Measurements from ENCODE around the gene TNRC6C.

TNRC6C gene

DNA sequence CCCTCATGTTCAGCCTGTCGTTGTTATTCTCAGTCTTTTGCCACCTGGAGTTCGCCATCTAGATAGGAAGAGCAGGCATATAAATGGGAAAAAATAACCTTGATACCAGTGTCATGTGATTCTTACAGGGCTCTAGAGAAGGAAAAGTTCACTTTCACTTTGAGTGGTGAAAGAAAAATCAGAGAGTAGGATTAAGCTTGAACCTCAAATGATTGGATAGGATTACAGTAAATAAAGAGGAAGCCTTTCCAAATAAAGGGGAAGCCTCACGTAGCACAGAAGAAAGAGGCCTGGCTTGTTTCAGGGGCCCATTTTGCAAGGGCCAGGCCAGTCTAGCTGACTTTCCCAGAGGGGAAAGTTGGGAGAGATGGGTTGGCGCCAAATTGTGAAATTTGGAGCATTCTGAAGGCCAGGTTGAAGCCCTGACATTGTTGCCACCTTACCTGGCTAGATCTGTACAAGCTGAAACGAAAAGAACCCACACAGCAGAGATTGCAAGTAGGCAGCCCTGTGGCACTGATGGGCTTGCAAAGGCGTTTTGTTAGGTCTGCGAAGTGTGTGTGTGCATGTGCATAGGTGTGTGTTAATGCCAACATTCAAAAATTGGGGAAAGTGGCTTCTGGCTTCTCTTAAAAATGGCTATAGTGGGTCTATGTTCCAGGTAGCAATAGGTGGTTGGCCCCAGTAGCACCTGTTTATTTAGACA, 131.2 kb downstream of the TNRC6C start:
- no peak for DNase-seq

DNA sequence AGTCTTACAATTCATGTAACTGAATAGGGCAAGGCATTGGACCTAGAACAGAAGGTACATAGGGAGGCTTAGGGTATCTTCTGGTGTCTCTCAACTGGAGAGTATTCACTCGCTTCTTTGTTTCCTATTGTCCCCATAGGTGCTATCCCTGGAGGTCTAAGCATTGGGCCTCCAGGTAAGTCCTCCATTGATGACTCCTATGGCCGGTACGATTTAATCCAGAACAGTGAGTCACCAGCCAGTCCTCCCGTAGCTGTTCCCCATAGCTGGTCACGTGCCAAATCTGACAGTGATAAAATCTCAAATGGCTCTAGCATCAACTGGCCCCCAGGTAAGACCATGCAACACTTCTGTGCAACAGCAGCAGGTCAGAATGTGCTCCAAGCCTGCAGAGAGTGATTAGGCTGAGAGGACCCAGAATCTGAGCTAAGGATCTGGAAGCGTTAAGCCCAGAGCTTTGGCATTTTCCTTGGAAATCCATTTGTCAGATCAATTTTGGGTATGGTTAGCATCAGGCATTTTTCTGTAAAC, 134.4 kb downstream of the TNRC6C start:
- DNase-seq = no peak

DNA sequence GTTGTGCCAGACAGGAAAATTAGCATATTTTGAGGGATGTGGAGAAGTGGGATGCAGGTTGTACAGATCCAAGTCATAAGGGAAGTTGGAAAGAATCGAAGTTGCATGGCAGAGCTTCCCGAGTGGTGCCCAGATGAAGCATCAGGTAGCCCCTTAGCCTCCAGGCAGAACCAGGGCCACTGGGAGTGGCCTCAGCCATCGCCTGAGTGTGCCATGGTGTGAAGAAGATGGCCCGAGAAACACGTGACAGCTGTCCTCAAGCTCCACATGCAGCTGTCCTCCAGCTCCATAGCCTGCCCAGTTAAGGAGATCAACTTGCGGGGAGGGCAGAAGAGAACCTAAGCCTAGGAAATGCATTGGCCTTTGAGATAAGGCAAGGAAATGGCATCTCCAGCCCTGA, 136.5 kb downstream of the TNRC6C start:
- DNase-seq = no peak

DNA sequence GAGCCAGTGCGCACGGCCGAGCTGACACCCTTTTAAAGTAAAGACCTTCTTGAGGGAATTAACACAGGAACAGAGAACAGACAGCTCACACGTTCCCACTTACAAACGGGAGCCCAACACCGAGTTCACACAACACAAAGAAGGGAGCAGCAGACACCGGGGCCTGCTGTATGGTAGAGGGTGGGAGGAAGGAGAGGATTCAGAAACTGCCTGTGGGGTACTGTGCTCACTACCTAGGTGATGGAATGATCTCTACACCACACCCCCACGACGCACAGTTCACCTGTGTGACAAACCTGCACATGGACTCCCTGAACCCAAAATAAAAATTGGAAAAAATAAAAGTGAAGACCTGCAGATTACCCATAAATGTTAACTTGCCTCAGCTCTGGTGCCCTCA, 137.6 kb downstream of the TNRC6C start:
- DNase-seq = no peak

DNA sequence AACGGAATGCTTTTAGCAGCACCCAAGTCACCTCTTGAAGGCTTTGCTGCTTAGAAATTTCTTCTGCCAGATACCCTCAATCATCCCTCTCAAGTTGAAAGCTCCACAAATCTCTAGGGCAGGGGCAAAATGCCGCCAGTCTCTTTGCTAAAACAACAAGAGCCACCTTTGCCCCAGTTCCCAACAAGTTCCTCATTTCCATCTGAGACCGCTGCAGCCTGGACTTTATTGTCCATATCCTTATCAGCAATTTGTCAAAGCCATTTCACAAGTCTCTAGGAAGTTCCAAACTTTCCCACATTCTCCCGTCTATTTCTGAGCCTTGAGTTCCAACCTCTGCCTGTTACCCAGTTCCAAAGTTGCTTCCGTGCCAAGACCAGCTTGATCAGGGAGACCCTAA, 142.6 kb downstream of the TNRC6C start:
- DNase-seq = no peak

DNA sequence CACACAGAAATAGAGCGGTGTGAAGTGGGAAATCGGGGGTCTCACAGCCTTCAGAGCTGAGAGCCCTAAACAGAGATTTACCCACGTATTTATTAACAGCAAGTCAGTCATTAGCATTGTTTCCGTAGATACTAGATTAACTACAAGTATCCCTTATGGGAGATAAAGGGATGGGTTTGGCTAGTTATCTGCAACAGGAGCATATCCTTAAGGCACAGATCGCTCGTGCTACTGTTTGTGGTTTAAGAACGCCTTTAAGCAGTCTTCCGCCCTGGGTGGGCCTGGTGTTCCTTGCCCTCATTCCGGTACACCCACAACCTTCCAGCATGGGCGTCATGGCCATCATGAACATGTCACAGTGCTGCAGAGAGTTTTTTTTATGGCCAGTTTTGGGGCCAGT, 143.0 kb downstream of the TNRC6C start:
- no peak for DNase-seq

DNA sequence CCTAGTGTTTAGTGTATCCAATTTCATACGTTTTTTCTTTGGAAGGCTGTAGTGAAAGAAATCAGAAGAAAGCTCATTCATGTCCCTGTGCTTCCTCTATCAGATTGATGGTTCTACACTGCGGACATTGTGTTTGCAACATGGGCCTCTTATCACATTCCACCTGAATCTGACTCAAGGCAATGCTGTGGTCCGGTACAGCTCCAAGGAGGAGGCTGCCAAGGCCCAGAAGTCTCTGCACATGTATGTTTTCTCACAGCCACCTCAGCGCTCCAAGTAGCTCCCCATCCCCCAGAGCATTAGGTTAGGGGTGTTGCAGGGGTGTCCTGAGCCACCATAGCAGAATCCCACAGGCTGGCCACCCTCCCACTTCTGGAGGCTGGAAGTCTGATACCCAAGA, 144.8 kb downstream of the TNRC6C start:
- DNase-seq = no peak

DNA sequence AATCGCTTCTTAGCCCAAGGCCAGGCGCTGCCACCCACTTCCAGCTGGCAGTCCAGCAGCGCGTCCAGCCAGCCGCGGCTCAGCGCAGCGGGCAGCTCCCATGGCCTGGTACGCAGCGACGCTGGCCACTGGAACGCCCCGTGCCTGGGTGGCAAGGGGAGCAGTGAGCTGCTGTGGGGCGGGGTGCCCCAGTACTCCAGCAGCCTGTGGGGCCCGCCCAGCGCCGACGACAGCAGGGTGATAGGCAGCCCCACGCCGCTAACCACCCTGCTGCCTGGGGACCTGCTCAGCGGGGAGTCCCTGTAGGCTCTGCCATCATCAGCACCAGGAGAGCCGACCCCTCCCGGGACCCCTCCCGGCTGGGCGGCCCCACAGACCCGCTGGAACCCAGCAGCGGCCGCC, 146.0 kb downstream of the TNRC6C start:
- no peak for DNase-seq

DNA sequence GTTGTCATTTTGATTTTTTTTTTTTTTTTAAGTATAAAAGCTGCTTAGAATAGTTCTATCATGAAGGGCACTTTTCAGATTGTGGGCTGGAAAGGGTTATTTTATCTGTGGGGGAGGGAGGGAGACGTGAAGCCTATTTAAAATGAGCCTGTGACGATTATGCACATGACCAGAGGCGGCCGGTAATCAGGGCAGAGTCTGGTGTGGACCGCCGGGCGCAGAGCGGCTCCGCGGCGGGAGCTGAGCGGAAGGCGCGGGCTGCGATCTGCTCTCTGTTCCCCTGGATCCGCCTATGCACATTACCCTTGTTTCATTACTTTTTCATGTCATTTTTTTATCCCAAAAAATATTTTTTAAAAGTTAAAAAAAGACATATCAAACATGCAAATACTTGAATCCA, 146.6 kb downstream of the TNRC6C start:
- no peak for DNase-seq

DNA sequence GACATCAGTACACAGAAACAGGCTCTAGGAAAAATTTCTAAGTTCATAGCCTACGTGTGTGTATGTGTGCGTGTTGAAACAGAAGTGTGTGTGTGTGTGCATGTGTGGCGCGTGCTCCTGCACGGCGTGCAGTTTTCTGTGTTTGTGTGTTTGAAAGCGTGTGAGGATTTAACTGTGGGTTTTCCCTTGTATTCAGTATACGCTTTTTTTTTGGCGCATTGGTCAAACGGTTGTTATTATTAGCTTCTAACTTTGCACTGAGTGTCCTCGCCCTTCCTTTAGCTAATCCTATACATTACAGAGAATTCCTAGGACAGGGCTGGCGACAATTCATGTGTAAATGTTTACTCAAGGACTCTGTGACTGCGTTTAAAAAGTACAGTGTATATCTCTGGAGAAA, 147.0 kb downstream of the TNRC6C start:
- DNase-seq = no peak

DNA sequence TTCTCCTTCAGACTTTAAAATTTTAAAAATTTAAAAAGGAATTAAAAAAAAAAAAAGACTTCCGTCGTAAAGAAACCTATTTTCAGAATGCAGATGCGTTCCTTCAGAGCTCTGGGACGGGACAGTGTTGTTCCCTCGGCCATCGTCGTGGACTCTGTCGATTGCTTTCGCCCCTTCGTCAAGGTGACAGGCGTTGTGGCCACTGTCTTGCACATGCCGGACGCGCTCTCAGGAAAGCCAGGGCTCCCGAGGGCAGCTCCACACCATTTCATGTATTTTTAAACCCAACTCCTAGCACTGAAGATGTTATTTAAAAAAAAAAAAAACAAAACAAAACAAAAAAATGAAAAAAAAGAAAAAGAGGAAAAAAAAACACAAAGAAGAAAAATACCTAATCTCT, 147.7 kb downstream of the TNRC6C start:
- DNase-seq = no peak

DNA sequence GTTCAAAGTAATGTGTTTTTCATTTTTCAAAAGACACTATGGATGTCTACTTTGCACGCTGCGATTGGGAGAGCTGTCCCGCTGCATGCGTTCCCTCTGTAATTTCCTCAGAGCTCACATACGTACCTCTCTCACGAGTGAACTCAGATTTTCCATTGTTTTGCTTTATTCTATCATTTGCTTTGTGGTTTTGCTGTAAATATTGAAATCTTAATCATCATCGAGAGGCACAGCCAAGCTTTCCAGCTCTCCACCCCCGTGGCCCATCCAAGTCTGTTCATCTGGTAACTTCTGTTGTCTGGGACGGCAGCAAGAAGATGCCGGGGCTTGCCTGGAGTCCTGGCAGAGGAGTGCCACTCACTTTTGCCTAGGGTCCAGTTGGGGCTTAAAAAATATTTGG, 149.0 kb downstream of the TNRC6C start:
- no peak for DNase-seq

DNA sequence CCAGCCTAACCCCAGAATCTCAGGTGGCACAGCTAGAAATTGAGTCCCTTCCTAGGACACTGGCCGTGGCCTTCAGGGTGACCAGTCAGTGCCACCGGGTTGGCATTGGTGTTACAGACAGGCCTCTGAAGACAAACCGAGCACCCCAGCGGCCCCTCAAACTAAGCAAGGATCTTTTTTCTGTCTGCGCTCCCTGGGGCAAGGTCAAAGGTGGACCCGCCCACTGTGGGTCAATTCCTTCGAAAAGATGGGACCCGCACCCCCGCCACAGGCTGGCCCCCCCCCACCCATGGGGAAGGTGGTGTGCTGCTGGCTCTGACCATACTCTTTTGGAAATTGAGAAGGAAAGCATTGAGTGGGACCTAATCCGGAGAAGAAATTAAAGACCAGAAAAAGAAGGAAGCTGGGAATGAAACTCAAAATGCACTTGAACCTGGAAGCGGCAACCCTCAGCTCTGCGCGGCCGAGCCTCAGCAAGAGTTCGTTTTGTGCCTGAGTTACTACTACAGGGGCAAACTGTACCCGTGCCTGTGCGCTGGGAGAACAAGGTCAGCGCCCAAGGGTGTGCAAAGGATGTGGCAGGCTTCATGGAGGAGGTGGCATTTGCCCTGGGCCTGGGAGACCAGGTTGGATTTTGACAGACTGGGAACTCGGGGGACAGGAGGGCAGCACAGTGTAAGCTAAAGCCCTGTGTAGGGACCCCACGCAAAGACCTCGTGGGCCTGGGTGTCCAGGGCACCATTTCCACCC, 149.6 kb downstream of the TNRC6C start:
- no peak for DNase-seq

DNA sequence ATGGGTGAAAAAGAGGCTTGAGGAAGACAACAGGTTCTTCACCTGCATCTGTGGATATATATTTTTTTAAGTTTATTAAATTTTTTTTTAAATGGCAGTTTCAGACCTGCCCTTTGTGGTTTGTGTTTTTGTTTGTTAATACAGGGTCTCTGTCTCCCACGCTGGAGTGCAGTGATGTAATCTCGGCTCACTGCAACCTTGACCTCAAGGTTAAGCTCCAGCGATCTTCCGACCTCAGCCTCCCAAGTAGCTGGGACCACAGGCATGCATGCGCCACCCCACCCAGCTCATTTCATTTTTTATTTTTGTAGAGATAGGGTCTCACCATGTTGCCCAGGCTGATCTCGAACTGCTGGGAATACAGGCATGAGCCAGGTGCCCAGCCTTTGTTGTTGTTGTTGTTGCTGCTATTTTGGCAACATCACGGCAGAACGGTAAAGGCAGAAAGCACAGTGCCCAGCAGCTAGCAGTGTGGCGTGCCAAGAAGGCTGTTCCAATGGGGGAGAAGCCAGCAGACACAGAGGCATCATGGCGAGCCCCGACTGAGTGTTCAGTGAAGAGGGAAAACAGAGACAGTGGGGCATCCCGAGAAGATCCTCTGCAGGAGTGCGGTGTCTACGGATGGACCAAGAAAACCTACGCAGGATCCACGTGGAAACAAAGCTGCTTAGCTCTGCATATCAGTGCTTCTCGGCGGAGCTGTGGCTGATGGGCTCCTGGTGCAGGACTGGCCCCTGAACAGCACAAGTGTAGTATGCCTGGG, 150.4 kb downstream of the TNRC6C start:
- no peak for DNase-seq

DNA sequence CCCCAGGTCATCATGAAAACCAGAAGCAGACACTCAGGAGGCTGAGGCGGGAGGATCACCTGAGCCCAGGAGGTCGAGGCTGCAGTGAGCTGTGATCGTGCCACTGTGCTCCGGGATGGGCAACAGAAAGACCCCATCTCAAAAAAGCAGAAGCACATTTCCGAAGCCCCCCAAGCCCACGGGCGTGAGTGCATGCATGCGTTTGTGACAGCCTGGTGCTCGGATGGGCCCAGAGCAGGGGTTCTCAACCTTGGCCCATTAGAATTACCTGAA, 150.9 kb downstream of the TNRC6C start:
- no peak for DNase-seq

DNA sequence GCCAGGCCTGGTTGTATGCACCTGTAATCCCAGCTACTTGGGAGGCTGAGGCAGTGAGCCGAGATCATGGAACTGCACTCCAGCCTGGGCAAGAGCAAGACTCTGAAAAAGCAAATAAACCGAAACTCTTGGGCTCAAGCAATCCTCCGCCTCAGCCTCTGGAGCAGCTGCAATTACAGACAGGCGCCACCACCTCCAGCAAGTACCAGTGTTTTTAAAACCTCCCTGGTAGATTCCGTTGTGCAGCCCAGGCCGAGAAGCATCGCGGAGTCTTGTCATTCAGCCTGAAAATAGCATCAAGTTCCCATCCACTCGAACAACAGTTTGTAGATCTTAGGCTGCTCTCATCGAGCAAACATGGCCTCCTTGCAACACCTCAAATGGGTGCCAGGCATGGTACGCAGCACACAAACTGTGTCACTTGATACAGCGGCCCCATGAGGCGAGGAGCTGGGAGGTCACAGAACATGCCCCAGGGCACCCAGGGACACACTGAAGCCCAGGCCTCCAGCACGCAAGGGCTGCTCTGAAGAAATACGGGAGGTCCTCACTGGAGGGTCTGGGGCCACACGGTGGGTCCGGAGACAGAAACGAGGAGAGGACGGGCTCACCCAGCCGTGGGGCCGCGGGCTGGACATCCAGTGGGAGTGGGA, 152.0 kb downstream of the TNRC6C start:
- no peak for DNase-seq

DNA sequence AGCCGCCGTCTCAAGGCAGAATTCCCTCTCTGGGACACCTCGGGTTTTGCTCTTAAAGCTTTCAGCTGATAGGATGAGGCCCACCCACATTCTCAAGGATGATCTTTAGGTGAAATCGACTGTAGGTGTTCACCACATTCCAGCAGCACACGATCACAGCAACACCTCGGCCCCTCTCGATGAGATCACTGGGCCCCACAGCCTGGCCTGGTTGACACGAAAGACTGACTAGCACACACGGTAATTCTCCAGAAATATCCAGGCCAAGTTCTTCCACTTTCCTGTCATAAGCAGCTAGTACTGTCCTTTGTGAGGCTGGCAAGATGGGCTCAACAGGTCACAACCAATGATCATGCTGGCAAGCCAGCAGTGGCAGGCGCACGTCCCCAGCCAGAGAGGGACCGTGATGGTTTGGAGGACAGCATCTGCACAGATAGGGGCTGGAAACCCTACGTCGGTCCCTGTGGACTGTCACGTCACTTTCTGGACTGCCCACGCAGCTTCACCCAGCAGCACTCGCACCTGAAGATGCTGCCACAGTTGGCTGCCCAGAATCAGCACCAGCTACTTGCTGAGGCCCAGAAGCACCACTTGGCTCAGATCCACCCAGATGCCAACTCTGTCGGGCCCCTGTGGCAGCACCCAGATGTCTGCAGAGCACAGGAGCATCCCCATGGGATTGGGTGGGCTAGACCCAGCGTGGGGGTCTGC, 152.7 kb downstream of the TNRC6C start:
- DNase-seq = no peak

DNA sequence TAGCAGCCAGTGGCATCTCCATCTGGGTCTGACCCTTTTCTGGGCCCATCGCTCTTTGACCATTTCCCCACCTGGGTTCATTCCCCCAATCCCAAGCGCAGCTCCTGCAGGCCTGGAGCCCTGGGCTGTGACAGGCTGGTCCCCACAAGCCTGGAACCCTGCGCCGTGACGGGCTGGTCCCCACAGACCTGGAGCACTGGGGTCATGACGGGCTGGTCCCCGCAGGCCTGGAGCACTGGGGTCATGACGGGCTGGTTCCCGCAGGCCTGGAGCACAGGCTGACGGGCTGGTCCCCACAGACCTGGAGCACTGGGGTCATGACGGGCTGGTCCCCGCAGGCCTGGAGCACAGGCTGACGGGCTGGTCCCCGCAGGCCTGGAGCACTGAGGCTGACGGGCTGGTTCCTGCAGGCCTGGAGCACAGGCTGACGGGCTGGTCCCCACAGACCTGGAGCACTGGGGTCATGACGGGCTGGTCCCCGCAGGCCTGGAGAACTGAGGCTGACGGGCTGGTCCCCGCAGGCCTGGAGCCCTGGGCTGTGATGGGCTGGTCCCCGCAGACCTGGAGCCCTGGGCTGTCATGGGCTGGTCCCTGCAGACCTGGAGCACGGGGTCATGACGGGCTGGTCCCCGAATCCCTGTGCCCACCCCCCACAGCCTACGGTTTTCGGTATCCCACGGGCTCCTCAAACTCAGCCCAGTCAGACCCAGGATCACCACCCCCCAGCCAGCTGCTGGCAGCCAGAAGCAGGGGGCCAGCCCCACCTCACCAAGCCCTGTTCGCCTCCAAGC, 153.4 kb downstream of the TNRC6C start:
- DNase-seq = no peak

DNA sequence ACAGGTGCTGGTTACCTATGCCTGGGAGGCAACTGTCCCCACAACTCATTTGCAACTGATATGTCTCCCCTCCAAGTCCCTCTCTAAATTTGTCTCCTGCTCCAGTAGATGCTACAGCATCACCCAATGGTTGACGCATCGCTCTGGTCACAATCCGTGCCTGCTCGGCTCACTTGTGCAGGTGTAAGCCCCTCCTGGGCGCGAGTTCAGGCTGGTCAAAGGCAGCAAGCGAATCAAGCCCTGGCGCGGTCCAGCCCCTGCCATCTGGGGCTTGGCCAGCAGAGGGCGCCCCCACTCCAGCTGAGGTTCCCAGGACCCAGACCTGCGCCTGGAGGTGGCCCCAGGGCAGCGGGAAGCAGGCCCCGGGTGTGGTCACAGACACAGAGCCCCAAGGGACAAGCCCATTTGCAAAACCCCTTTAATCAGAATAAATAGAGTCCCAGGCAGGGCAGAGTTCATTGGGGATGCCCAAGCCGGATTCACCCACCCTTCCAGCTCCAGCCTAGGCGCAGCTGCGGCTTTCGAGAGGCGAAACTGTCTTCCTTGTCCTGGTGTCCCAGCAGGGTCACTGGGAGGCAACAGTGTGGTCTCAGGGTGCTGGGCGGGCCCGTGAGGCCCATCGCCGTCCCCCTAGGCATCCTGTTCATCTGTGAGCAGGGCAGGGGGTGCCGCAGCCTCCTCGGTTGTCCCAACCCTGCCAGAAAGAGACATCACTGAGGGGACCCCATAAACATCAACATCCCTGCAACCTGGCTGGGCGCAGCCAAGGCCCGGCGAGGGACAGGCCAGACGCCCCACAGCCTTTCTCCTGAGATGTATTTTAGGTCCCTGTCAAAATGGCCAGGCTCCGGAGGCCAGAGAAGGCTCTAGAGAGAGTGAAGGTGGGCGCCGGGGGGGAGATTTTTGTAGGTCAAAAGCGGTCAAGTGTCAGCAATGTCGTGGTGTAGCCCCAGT, 154.3 kb downstream of the TNRC6C start:
- peak; percentile 52 to 75 for DNase-seq
